Measurements from ENCODE around the gene MAP4. TPM values are rescaled to one million over a fixed set of nuclear protein-coding genes. Genes with fewer than 3 reads are reported as not detected.

MAP4 gene
- total and polyA plus RNA-seq, 2 of the 13 experiments (the other 11 are each of a cell fraction or from before 2014, with no cell fraction given): 33.1 to 38.7 TPM

GRCh38 chr3:47912006-47912504 is 104.2 kb downstream of the MAP4 start (continued):
- TF ChIP-seq GFI1 (CRISPR knock-in tag; IDR thresholded peaks at IDR 0.05; ENCODE audit: borderline replicate concordance) (no peak), POLR2A (IDR thresholded peaks at IDR 0.05; ENCODE audit: insufficient read depth in 1 of 2, low read depth in 2 of 2, low read length in 2 of 2) (no peak)

- Histone ChIP-seq H3K9ac (ENCODE audit: insufficient read depth, low read depth, low read length) (no peak overlapping the region), H2AFZ (ENCODE audit: low read length) (no peak overlapping the region), H3K4me3 (replicated peaks in 1 of 3; ENCODE audit: insufficient read depth in 1 of 3, low read depth in 2 of 3, low read length in 3 of 3) (no peak overlapping the region), H3K4me2 (ENCODE audit: low read depth, low read length) (no peak overlapping the region), H3K9me3 (ENCODE audit: low read length) (no peaks in the 10 kb centered on the region), H4K20me1 (ENCODE audit: insufficient read depth, low read length) (no peaks in the 10 kb centered on the region), H3K27ac (ENCODE audit: extremely low read length, insufficient read depth, low read length) (no peak overlapping the region), H3K4me1 (ENCODE audit: insufficient read depth, low read length) (no peaks in the 10 kb centered on the region), H3K36me3 (replicated peaks in 1 of 2; ENCODE audit: control insufficient read depth in 1 of 2, insufficient read depth in 2 of 2, low read length in 2 of 2) (peaks cover 8 to 59% of the 10 kb centered on the region in 2 experiments), H3K79me2 (ENCODE audit: insufficient read depth, low read length) (no peaks in the 10 kb centered on the region), H3K27me3 (ENCODE audit: control insufficient read depth in 1 of 2, insufficient read depth in 2 of 2, low read length in 2 of 2) (no peaks in the 10 kb centered on the region)
- TF ChIP-seq NKX3-1 (CRISPR knock-in tag; IDR thresholded peaks at IDR 0.05) (no peak), MAFK (conservative IDR thresholded peaks at IDR 0.05 in 1 of 2, IDR thresholded peaks at IDR 0.05 in 1 of 2; ENCODE audit: low read length in 2 of 2) (peak; percentile 5 to 12; a peak in 1 of 4 replicates), XRCC5 (optimal IDR thresholded peaks at IDR 0.05; ENCODE audit: low read length) (no peak), TAF1 (CRISPR knock-in tag; IDR thresholded peaks at IDR 0.05) (no peak), MED1 (CRISPR knock-in tag; IDR thresholded peaks at IDR 0.05) (no peak), HMGA1 (CRISPR knock-in tag; conservative IDR thresholded peaks at IDR 0.05) (no peak), SOX6 (IDR thresholded peaks at IDR 0.05) (no peak), SOX6 (CRISPR knock-in tag; IDR thresholded peaks at IDR 0.05) (no peak), ZNF850 (CRISPR knock-in tag; conservative IDR thresholded peaks at IDR 0.05) (no peak), ASH2L (IDR thresholded peaks at IDR 0.05; ENCODE audit: insufficient read length, low read depth, low read length) (no peak), FOSL2 (CRISPR knock-in tag; IDR thresholded peaks at IDR 0.05) (peak; percentile 69), PHF21A (CRISPR knock-in tag; IDR thresholded peaks at IDR 0.05) (no peak), RBM22 (optimal IDR thresholded peaks at IDR 0.05; ENCODE audit: low read length) (peak; percentile 79), ONECUT2 (CRISPR knock-in tag; IDR thresholded peaks at IDR 0.05) (no peak), ZBTB20 (CRISPR knock-in tag; IDR thresholded peaks at IDR 0.05; ENCODE audit: borderline replicate concordance, low read depth) (no peak), EP300 (IDR thresholded peaks at IDR 0.05; ENCODE audit: low read depth in 2 of 2, low read length in 2 of 2) (no peak), EP300 (CRISPR knock-in tag; IDR thresholded peaks at IDR 0.05; ENCODE audit: borderline replicate concordance) (no peak), ZNF496 (CRISPR knock-in tag; IDR thresholded peaks at IDR 0.05; ENCODE audit: insufficient replicate concordance) (no peak), TCF12 (IDR thresholded peaks at IDR 0.05) (no peak), TCF12 (CRISPR knock-in tag; IDR thresholded peaks at IDR 0.05) (no peak), CBX1 (IDR thresholded peaks at IDR 0.05; ENCODE audit: low read depth) (no peak)
- TF ChIP-seq, protein P1, sequence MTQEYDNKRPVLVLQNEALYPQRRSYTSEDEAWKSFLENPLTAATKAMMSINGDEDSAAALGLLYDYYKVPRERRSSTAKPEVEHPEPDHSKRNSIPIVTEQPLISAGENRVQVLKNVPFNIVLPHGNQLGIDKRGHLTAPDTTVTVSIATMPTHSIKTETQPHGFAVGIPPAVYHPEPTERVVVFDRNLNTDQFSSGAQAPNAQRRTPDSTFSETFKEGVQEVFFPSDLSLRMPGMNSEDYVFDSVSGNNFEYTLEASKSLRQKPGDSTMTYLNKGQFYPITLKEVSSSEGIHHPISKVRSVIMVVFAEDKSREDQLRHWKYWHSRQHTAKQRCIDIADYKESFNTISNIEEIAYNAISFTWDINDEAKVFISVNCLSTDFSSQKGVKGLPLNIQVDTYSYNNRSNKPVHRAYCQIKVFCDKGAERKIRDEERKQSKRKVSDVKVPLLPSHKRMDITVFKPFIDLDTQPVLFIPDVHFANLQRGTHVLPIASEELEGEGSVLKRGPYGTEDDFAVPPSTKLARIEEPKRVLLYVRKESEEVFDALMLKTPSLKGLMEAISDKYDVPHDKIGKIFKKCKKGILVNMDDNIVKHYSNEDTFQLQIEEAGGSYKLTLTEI (CRISPR knock-in tag; conservative IDR thresholded peaks at IDR 0.05): no peak
- in situ Hi-C loops (cut with HindIII; ENCODE audit: extremely low pct_ligation_motif_present, low pct_unique_long_range_greater_than_20kb) (no loop called here), intact Hi-C loops (cut with micrococcal nuclease; ENCODE audit: unreplicated experiment) (no loop called here)
- FAIRE-seq: no peak
- no TSS peak for BruUV-seq (replicated peaks)
- peak; percentile 14 for DNase-seq (ENCODE audit: low spot score)
- ChIA-PET POLR2A (no interaction called here), CTCF (ENCODE audit: low intra/inter-chr PET ratio, low total read pairs) (no interaction called here)
- 91% methylated on average over 4 of the region's 4 CpGs for WGBS (ENCODE audit: low lambda C conversion rate)
- peak; percentile 49; the same call in 2 of the 3 replicates for ATAC-seq
Measured at GRCh38 chr3:47910777-47911440, 105.3 kb downstream of the MAP4 start.
